Bronchial epithelial cell (primary cell): ENCODE results near the gene USH1C. TPM values are rescaled to one million over a fixed set of nuclear protein-coding genes. Genes with fewer than 3 reads are reported as not detected.

Source experiments
- DNase-seq: peaks from one replicate; pipeline ENCODE4 v3.0.0-alpha.2; 2010; ENCODE audit warnings: low read depth
- FAIRE-seq: peaks from 2 replicates; lab custom pipeline; 2011; peaks lifted over from hg19 to GRCh38; lab: Jason Lieb, UNC
- H3K27me3 ChIP-seq: 2 replicates; pipeline ENCODE4 v1.5.1; 2011; ENCODE audit warnings: low read length; ENCODE audit not compliant: control insufficient read depth, insufficient read depth
- H3K36me3 ChIP-seq: 2 replicates; pipeline ENCODE4 v1.5.1; 2011; ENCODE audit warnings: low read length; ENCODE audit not compliant: control insufficient read depth, insufficient read depth
- H3K4me3 ChIP-seq: 2 replicates; pipeline ENCODE4 v1.5.1; 2011; ENCODE audit warnings: mild to moderate bottlenecking, low read depth, low read length, control low read depth
- CTCF ChIP-seq: IDR thresholded peaks from 2 replicates; pipeline ENCODE4 v1.5.1; 2011; ENCODE audit warnings: mild to moderate bottlenecking, moderate library complexity, low read length, control low read depth, inconsistent platforms; ENCODE audit not compliant: insufficient read depth, severe bottlenecking
- total RNA-seq: library from RNA; depleted of rRNA; stranded (reverse); fragments of >200 nt; gene quantifications from 2 replicates; pipeline ENCODE4 v1.2.1, GENCODE V29; 2014

USH1C gene
- total RNA-seq, 1 donor from 2014 or later, result not detected

- DNase-seq, result no peak
- H3K4me3 ChIP-seq, result no peak overlapping the region
- FAIRE-seq, result no peak
- H3K27me3 ChIP-seq, result no peaks in the 10 kb centered on the region
- TF ChIP-seq CTCF, result no peak
- H3K36me3 ChIP-seq, result no peaks in the 10 kb centered on the region
Measured at GRCh38 chr11:17460406-17460805, 83.8 kb downstream of the USH1C start.

- Histone ChIP-seq H3K4me3 (no peak overlapping the region), H3K27me3 (no peaks in the 10 kb centered on the region), H3K36me3 (no peaks in the 10 kb centered on the region)
- DNase-seq (no peak), FAIRE-seq (no peak)
- no peak for TF ChIP-seq CTCF
Measured at GRCh38 chr11:17459236-17459896, 84.8 kb downstream of the USH1C start.

- no peak for TF ChIP-seq CTCF
- Histone ChIP-seq H3K4me3 (no peak overlapping the region), H3K27me3 (no peaks in the 10 kb centered on the region), H3K36me3 (no peaks in the 10 kb centered on the region)
- FAIRE-seq (no peak), DNase-seq (no peak)
Measured at GRCh38 chr11:17458268-17458667, 85.9 kb downstream of the USH1C start.

GRCh38 chr11:17457396-17458173, 86.6 kb downstream of the USH1C start:
- FAIRE-seq (no peak), DNase-seq (no peak)
- Histone ChIP-seq H3K27me3 (no peaks in the 10 kb centered on the region), H3K36me3 (no peaks in the 10 kb centered on the region), H3K4me3 (no peak overlapping the region)
- no peak for TF ChIP-seq CTCF

- TF ChIP-seq CTCF, result no peak
- Histone ChIP-seq H3K27me3 (no peaks in the 10 kb centered on the region), H3K36me3 (no peaks in the 10 kb centered on the region), H3K4me3 (no peak overlapping the region)
- no peak for FAIRE-seq
- no peak for DNase-seq
Measured at GRCh38 chr11:17452668-17453067, 91.5 kb downstream of the USH1C start.

GRCh38 chr11:17449158-17449557, 95.1 kb downstream of the USH1C start:
- FAIRE-seq (peak; percentile 7), DNase-seq (no peak)
- Histone ChIP-seq H3K36me3 (no peaks in the 10 kb centered on the region), H3K4me3 (no peak overlapping the region), H3K27me3 (no peaks in the 10 kb centered on the region)
- TF ChIP-seq CTCF, result no peak
